NCI-H2227 (cell line): ENCODE results near the gene GPR6.

ENCODE experiments used
- DNase-seq: peaks from one replicate; lab custom pipeline; 2025; ENCODE audit not compliant: unreplicated experiment; lab: John Stamatoyannopoulos, UW

GPR6 gene, protein sequence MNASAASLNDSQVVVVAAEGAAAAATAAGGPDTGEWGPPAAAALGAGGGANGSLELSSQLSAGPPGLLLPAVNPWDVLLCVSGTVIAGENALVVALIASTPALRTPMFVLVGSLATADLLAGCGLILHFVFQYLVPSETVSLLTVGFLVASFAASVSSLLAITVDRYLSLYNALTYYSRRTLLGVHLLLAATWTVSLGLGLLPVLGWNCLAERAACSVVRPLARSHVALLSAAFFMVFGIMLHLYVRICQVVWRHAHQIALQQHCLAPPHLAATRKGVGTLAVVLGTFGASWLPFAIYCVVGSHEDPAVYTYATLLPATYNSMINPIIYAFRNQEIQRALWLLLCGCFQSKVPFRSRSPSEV

DNA sequence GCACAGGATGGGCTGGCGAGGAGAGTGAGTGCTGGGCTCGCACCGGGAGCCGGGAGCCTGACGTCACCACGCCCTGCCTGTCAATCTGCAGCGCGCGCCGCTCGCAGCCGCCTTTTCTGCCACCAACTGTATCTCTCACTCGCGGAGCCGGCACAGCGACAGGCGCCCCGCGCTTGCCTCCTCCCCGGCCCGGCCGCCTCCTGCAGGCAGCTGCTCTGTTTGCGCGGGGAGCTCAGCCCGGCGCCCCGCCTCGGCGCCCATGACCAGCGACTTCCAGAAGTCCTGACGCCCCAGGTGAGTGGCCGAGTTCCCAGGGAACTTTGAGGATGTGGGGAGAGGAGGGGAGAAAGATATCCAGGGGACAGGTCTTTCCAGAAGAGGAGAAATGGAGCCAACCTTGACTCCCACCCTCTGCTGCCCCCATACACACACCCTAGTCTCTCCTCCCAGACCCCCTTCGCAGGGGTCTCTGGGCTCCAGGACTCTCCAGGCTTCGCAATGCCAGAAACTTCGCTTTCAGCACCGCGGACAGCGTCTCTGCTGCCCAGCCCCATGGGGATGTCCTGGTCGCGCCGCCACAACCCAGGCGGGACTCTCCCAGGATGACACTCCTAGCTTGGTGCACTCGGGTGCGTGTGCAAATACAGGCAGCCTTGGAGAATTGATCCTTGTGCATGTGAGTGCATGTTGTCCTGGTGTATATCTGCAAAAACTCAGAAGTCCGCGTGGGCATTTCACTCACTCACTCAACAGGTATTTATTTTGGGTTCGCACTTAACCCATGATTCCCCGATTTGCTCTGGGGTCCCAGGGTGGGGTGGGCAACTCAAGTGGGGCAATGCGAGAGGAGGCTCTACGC is at the start of gene GPR6:
GPR6 (plus strand) TSS at position 138 of the 859 bp plus-strand sequence. CDS start 802 bp downstream, outside the sequence.
- peak; percentile 68 for DNase-seq

DNA sequence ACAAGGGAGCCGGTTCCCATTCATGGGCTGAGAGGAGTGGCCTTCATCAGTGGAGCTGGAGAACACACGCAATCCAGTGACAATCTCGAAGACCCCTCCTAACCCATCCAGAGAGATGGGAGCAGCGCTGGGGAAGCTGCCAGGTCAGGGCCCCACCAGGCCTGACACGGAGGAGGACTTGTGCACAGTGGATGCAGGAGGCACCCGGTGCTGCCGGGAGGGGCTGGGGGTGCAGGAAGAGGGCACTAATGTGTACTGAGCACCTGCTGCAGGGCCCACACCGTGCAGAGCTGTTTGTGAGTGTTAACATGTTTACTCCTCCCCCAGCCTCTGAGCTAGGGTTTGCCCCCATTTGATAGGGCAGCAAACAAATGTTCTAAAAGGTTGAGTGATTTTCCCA is 43.8 kb upstream of the GPR6 start:
- no peak for DNase-seq

DNA sequence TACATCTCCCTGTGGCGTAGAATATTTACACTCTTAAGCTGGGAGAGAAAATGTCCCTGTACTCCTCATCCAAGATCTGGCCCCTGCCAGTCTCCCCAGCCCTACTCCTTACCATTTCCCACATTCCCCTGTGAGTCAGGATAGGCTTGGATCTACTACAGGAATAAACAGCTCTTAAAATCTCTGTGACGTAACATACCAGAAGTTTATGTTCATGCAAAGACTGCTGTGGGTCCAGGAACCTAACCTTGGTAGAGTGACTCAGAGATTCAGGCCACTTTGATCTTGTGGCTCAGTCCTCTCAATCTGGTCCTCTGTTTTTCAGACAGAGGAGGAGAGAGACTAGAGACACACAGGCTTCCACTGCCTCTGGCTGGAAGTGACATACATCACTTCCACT is 38.5 kb upstream of the GPR6 start:
- no peak for DNase-seq

GRCh38 chr6:109944448-109944847 is 33.7 kb upstream of the GPR6 start:
- no peak for DNase-seq

DNA sequence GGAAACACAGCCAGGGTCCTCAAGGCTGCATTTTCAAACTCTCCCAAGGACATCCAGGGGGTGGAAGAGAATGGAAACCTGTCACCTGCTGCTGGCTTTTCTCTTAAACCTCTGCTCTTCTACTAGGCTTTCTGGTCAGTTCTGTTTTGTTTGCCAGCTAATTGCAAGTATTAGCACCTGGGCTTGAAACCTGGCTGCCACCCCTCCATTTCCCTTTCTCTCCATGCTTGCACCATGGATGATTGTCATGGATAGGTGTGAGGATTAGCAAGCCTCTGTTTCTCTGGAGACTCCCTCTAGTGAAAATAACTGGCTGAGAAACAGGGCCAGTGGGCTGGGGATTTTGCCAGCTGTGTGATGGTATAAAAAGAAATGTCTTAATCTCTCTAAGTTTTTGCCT is 33.0 kb upstream of the GPR6 start:
- no peak for DNase-seq

- no peak for DNase-seq
Observed at GRCh38 chr6:109946979-109947378, 31.1 kb upstream of the GPR6 start.

DNA sequence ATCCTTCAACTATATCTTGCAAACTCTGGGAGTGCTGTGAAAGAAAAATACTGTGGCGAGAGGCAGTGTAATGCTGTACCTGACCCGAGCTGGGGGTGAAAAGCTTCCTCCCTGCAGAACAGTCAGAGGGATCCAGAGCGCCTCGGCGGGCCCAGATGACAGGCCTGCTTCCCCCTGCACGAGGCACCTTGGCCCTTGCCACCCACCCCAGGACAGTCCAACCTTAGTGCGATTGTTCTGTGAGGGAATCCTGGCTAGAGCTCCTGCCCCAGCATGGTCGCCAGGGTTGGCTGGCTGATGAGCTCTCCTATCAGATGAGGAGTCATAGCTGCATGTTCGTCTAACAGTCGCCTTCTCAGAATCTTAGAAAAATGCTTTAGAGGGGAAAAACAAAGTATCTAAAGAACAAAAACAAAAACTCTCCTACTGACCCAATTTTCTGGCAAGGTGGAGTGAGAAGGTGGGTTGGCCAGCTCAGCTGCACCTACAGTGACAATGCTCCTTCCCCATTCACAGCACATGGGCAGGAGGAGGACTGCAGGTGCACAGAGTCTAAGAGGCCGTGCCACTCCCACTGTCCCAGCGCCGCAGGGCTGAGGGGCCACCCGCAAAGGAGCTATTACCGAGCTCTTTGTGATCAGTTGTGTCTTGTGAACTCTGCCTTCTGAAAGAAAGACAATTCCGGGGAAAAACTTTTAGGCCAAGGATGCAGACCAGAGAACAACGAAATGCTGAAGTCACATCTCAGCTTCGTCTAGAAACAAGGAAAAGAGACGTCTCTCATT is 28.6 kb upstream of the GPR6 start:
- DNase-seq, result no peak

GRCh38 chr6:109955491-109955890 is 22.6 kb upstream of the GPR6 start:
- DNase-seq, result no peak

DNA sequence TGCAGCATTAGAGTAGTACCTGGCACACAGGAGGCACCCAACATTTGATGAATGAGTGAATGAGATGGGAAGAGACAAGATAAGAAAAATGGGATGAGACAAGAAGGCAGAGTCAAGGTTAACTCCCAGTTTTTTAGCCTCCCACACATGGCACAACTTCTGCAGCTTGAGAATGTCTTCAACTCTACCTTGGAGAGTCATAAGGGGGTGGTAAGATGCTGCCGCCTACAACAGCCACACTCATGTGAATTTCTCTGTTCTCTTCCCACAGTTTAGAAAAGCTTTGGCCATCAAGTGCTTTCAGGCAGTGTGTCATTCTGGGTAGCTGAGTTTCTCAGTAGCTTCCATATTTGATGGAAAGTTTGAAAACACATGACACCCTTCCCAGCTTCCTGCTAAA is 19.5 kb upstream of the GPR6 start:
- no peak for DNase-seq

DNA sequence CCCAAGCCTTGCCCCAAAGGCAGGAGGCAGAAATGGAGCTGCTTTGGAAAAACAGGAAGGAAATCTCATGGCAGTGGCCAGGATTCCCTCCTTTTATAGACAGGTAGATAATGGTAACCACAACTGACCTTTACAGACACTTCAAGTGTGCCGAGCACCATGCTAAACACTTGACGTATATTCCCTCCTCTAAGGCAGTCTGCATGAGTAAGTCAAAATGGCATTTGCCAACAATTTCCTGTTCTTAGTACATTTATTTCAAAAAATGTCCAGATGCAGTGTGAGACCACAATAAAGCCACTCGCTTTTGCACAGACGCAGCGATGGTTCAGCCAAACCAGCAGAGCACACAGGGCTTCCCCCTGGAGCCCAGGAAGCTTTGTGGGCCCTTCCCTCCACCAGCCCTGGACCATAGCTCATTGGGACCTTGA is 16.5 kb upstream of the GPR6 start:
- no peak for DNase-seq

GRCh38 chr6:109962271-109962670 is 15.8 kb upstream of the GPR6 start:
- no peak for DNase-seq

- DNase-seq, result no peak
Observed at GRCh38 chr6:109963598-109964170, 14.4 kb upstream of the GPR6 start.

DNA sequence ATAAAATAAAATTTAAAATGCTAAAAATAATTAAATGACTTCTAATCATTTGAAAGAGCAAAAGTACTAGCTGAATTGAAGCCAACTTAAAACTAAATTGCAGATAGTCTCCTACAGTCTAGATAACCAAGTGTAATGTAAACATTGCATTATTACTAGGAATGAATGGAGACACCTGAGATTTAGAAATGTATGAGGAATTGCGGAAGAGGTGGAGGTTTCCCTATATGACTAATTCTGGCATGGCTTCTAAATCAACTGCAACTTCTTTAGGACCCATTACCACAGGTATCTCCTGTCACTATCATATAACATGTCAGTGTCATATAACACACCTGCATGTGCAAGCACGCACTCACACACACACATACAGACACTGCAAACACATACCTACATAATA is 13.2 kb upstream of the GPR6 start:
- DNase-seq, result no peak

DNA sequence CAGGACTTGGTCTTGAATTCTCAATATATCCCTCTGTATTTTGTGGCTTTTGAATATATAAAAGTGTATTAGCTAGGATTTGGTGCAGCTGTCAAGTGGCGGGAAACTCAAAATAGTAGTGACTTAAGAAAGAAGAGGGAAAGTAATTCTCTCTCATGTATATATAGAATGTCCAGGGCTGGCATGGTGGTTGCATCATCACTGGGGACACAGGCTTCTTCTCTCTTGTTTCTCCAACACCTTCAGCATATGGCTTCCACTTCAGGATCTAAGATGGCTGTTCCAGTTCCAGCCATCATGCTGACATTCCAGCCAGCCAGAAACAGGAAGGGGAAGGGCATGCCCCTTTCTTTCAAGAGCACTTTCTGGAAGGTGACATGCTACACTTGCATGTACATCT is 11.8 kb upstream of the GPR6 start:
- no peak for DNase-seq

DNA sequence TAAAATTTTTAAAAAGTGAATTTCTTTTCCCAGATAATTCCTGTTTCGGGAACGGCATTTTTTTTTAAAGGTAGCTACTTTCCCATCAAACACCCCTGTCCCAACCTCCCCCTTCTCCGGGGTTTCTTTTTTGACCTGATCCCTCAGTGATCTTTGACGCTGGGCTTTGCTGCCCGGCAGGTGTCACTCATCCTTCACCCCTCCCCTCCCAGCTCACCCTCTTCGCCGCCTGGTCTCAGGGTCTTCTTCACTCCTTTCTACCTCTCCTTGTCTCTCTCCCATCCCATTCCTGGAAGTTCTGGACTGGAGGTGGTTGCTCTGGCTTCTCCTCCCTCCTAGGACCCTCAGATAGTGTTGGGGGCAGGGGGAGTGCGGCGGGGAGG is 329 bp upstream of the GPR6 start:
- no peak for DNase-seq

DNA sequence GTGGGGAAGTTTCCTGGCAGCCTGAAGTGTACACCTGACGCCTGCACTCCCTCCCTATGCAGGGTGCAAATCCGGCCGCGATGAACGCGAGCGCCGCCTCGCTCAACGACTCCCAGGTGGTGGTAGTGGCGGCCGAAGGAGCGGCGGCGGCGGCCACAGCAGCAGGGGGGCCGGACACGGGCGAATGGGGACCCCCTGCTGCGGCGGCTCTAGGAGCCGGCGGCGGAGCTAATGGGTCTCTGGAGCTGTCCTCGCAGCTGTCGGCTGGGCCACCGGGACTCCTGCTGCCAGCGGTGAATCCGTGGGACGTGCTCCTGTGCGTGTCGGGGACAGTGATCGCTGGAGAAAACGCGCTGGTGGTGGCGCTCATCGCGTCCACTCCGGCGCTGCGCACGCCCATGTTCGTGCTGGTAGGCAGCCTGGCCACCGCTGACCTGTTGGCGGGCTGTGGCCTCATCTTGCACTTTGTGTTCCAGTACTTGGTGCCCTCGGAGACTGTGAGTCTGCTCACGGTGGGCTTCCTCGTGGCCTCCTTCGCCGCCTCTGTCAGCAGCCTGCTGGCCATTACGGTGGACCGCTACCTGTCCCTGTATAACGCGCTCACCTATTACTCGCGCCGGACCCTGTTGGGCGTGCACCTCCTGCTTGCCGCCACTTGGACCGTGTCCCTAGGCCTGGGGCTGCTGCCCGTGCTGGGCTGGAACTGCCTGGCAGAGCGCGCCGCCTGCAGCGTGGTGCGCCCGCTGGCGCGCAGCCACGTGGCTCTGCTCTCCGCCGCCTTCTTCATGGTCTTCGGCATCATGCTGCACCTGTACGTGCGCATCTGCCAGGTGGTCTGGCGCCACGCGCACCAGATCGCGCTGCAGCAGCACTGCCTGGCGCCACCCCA is 1.2 kb downstream of the GPR6 start:
- DNase-seq, result no peak

- DNase-seq, result no peak
Observed at GRCh38 chr6:109984410-109984809, 6.3 kb downstream of the GPR6 start.

DNA sequence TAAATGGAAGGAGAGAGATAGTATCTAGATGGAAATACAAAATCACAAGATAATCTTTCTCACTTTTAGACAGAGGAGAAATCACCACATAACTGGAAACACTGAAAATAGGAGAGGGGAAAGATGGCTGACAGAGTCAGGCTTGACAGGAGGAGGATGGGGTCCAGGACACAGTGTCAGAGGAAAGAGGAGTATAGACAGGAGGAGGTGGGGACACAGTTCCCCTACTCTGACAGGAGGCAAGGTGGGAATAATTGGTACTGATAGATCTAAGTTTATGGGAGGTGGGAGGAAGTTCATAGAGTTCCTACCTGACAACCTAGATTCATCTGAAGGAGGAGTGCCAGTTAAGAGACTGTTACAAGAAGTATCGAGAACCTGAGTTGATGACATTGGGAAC is 9.1 kb downstream of the GPR6 start:
- no peak for DNase-seq

GRCh38 chr6:109991201-109992101 is 13.3 kb downstream of the GPR6 start:
- peak; percentile 35 for DNase-seq
